ENCODE results near the gene USP30.
A peak's percentile ranks its signal among the peaks of the same experiment; 100 is the strongest.

The USP30 gene

GRCh38 chr12:109016016-109016415 lies 36.4 kb upstream of the USP30 start:
- DNase-seq (ENCODE audit: extremely low read depth, insufficient read length) = no peak
- Histone ChIP-seq H3K4me3 (replicated peaks; ENCODE audit: low read depth, low read length) (no peak overlapping the region), H3K27me3 (replicated peaks; ENCODE audit: control insufficient read depth, insufficient read depth, low read length) (no peaks in the 10 kb centered on the region; the same call in 1 of the 2 replicates), H3K36me3 (ENCODE audit: control insufficient read depth, insufficient read depth, low read length) (no peaks in the 10 kb centered on the region)
- no peak for TF ChIP-seq CTCF (IDR thresholded peaks at IDR 0.05; ENCODE audit: insufficient read depth, low read length, poor library complexity, severe bottlenecking)

GRCh38 chr12:109016978-109017377 lies 35.4 kb upstream of the USP30 start:
- Histone ChIP-seq H3K4me3 (replicated peaks; ENCODE audit: low read depth, low read length) (no peak overlapping the region), H3K27me3 (replicated peaks; ENCODE audit: control insufficient read depth, insufficient read depth, low read length) (no peaks in the 10 kb centered on the region; the same call in 1 of the 2 replicates), H3K36me3 (ENCODE audit: control insufficient read depth, insufficient read depth, low read length) (no peaks in the 10 kb centered on the region)
- no peak for DNase-seq (ENCODE audit: extremely low read depth, insufficient read length)
- no peak for TF ChIP-seq CTCF (IDR thresholded peaks at IDR 0.05; ENCODE audit: insufficient read depth, low read length, poor library complexity, severe bottlenecking)

DNA sequence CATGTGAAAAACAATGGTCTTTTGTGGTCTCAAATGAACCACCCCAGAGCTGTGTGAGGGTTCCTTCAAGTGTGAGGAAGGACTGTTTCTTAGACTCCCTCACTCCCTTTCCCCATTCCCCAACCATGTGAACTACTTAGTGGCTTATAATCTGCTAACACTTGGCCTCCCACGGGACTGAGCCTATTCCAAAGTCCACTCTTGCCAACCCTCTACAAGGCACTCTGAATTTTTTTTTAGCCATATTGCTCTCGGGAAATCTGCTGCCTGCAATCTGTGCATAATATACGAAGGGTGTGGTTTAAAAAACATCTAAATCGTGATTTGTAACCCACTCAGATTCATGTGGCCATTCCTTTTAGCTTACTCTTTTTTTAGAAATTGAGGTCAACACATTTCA lies 34.1 kb upstream of the USP30 start:
- no peak for TF ChIP-seq CTCF (IDR thresholded peaks at IDR 0.05; ENCODE audit: insufficient read depth, low read length, poor library complexity, severe bottlenecking)
- no peak for DNase-seq (ENCODE audit: extremely low read depth, insufficient read length)
- Histone ChIP-seq H3K27me3 (replicated peaks; ENCODE audit: control insufficient read depth, insufficient read depth, low read length) (no peaks in the 10 kb centered on the region; the same call in 1 of the 2 replicates), H3K36me3 (ENCODE audit: control insufficient read depth, insufficient read depth, low read length) (no peaks in the 10 kb centered on the region), H3K4me3 (replicated peaks; ENCODE audit: low read depth, low read length) (no peak overlapping the region)

DNA sequence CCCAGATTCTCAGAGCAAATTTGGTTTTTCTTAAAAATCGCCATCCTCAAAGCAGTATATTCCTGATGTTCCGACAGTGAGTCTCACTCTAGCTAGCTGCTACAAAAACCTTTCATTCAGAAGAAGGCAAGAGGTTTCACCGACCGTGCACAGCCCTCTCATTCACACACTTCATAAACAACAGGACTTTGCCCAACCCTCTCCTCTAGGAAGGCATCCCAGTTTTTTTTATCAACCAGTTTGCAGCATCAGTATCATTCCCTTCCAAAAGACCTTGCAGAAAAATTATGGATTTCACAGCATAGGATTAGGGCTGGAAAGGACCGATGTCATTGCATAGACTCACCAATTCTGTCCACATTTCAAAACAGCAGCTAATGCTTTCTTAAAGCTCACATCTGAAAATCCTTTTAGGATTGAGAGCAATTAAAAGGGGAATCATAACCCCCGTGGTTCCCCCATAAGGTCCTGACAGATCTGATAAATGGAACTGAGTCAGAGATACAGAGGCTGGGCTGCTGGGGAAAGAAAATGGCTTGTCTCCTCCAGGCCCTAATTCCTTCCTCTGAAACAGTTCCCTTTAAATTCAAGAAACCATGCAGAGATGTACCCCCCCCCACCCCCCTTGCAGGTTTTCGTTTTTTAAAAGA lies 32.1 kb upstream of the USP30 start:
- DNase-seq (ENCODE audit: extremely low read depth, insufficient read length) = no peak
- no peak overlapping the region for H3K4me3 ChIP-seq (replicated peaks; ENCODE audit: low read depth, low read length)
- no peak for TF ChIP-seq CTCF (IDR thresholded peaks at IDR 0.05; ENCODE audit: insufficient read depth, low read length, poor library complexity, severe bottlenecking)
- H3K36me3 ChIP-seq (ENCODE audit: control insufficient read depth, insufficient read depth, low read length) = no peaks in the 10 kb centered on the region
- no peaks in the 10 kb centered on the region; the same call in 1 of the 2 replicates for H3K27me3 ChIP-seq (replicated peaks; ENCODE audit: control insufficient read depth, insufficient read depth, low read length)

GRCh38 chr12:109020796-109021380 lies 31.5 kb upstream of the USP30 start, which contains the start of gene SVOP:
TSS of gene SVOP (minus strand) at chr12:109021068. CDS start at chr12:109020868, 200 bp downstream.
- peak; percentile 23 for DNase-seq (ENCODE audit: extremely low read depth, insufficient read length)
- no peak for TF ChIP-seq CTCF (IDR thresholded peaks at IDR 0.05; ENCODE audit: insufficient read depth, low read length, poor library complexity, severe bottlenecking)
- Histone ChIP-seq H3K27me3 (replicated peaks; ENCODE audit: control insufficient read depth, insufficient read depth, low read length) (no peaks in the 10 kb centered on the region; the same call in 1 of the 2 replicates), H3K4me3 (replicated peaks; ENCODE audit: low read depth, low read length) (no peak within 1 kb of the TSS), H3K36me3 (ENCODE audit: control insufficient read depth, insufficient read depth, low read length) (no peaks in the 10 kb centered on the region)
